ENCODE results near the gene PRMT1.

The PRMT1 gene

GRCh38 chr19:49672131-49672919 lies 4.7 kb upstream of the PRMT1 start:
- DNase-seq: peak; percentile 57 to 67

GRCh38 chr19:49676136-49676783 lies 811 bp upstream of the PRMT1 start:
- peak; percentile 91 to 97 for DNase-seq

- peak; percentile 100 for DNase-seq
Observed at GRCh38 chr19:49676784-49677230, 264 bp upstream of the PRMT1 start.

GRCh38 chr19:49677901-49678674 lies 1.0 kb downstream of the PRMT1 start:
- DNase-seq: peak; percentile 18 to 24

- DNase-seq: no peak
Observed at GRCh38 chr19:49678985-49679770, 2.1 kb downstream of the PRMT1 start.

GRCh38 chr19:49679771-49680413 lies 2.8 kb downstream of the PRMT1 start:
- DNase-seq: no peak

- DNase-seq: peak; percentile 74 to 75
Observed at GRCh38 chr19:49680421-49681351, 3.6 kb downstream of the PRMT1 start.

GRCh38 chr19:49681830-49682229 lies 4.8 kb downstream of the PRMT1 start:
- DNase-seq: no peak

- DNase-seq: no peak
Observed at GRCh38 chr19:49682274-49682673, 5.2 kb downstream of the PRMT1 start.

- DNase-seq: no peak
Observed at GRCh38 chr19:49683814-49684250, 6.8 kb downstream of the PRMT1 start.

GRCh38 chr19:49684251-49684982 lies 7.3 kb downstream of the PRMT1 start:
- DNase-seq: no peak

- no peak for DNase-seq
Observed at GRCh38 chr19:49684983-49685553, 8.0 kb downstream of the PRMT1 start.

- no peak for DNase-seq
Observed at GRCh38 chr19:49685845-49686332, 8.8 kb downstream of the PRMT1 start.

GRCh38 chr19:49686503-49687088 lies 9.5 kb downstream of the PRMT1 start:
- no peak for DNase-seq

- DNase-seq: no peak
Observed at GRCh38 chr19:49687150-49687549, 10.1 kb downstream of the PRMT1 start.

- no peak for DNase-seq
Observed at GRCh38 chr19:49687566-49688316, 10.7 kb downstream of the PRMT1 start.

GRCh38 chr19:49688531-49689132 lies 11.6 kb downstream of the PRMT1 start:
- no peak for DNase-seq
